ENCODE data around the gene NTRK3.

DNA sequence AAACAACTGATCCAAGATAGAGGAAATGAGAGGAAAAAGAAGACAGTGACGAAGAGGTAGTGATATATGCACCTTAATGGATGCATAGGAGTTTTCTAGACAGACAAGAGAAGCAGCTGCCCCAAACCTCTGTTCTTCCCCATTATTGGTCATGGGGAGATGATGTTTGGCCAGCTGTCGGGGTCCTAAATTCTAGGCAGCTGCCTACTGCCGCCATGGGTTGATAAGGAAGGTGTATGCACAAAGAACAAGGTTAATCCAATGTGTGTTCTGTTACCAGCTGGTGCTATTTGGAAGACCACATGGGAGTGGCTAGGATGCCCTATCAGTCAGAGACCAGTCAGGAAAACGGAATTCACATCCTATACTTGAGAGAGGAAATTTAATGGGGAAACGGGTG, 47.4 kb downstream of the NTRK3 start:
- TF ChIP-seq, protein P1, sequence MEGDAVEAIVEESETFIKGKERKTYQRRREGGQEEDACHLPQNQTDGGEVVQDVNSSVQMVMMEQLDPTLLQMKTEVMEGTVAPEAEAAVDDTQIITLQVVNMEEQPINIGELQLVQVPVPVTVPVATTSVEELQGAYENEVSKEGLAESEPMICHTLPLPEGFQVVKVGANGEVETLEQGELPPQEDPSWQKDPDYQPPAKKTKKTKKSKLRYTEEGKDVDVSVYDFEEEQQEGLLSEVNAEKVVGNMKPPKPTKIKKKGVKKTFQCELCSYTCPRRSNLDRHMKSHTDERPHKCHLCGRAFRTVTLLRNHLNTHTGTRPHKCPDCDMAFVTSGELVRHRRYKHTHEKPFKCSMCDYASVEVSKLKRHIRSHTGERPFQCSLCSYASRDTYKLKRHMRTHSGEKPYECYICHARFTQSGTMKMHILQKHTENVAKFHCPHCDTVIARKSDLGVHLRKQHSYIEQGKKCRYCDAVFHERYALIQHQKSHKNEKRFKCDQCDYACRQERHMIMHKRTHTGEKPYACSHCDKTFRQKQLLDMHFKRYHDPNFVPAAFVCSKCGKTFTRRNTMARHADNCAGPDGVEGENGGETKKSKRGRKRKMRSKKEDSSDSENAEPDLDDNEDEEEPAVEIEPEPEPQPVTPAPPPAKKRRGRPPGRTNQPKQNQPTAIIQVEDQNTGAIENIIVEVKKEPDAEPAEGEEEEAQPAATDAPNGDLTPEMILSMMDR (IDR thresholded peaks at IDR 0.05; ENCODE audit: low read depth, low read length, missing input control) = no peak
- TF ChIP-seq, protein P2, sequence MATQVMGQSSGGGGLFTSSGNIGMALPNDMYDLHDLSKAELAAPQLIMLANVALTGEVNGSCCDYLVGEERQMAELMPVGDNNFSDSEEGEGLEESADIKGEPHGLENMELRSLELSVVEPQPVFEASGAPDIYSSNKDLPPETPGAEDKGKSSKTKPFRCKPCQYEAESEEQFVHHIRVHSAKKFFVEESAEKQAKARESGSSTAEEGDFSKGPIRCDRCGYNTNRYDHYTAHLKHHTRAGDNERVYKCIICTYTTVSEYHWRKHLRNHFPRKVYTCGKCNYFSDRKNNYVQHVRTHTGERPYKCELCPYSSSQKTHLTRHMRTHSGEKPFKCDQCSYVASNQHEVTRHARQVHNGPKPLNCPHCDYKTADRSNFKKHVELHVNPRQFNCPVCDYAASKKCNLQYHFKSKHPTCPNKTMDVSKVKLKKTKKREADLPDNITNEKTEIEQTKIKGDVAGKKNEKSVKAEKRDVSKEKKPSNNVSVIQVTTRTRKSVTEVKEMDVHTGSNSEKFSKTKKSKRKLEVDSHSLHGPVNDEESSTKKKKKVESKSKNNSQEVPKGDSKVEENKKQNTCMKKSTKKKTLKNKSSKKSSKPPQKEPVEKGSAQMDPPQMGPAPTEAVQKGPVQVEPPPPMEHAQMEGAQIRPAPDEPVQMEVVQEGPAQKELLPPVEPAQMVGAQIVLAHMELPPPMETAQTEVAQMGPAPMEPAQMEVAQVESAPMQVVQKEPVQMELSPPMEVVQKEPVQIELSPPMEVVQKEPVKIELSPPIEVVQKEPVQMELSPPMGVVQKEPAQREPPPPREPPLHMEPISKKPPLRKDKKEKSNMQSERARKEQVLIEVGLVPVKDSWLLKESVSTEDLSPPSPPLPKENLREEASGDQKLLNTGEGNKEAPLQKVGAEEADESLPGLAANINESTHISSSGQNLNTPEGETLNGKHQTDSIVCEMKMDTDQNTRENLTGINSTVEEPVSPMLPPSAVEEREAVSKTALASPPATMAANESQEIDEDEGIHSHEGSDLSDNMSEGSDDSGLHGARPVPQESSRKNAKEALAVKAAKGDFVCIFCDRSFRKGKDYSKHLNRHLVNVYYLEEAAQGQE (IDR thresholded peaks at IDR 0.05) = no peak
- TF ChIP-seq, protein P3, sequence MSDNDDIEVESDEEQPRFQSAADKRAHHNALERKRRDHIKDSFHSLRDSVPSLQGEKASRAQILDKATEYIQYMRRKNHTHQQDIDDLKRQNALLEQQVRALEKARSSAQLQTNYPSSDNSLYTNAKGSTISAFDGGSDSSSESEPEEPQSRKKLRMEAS (IDR thresholded peaks at IDR 0.05) = no peak
- TF ChIP-seq NR2F2 (IDR thresholded peaks at IDR 0.05) (no peak), HNF4G (IDR thresholded peaks at IDR 0.05) (no peak), TAF1 (conservative IDR thresholded peaks at IDR 0.05) (no peak), EGR1 (IDR thresholded peaks at IDR 0.05; ENCODE audit: low read depth in 2 of 2) (no peak), JUND (IDR thresholded peaks at IDR 0.05) (no peak), RAD21 (IDR thresholded peaks at IDR 0.05) (no peak), FOXA1 (IDR thresholded peaks at IDR 0.05) (no peak), YY1 (IDR thresholded peaks at IDR 0.05) (no peak), RXRA (IDR thresholded peaks at IDR 0.05) (no peak)
- TF ChIP-seq, protein P4, sequence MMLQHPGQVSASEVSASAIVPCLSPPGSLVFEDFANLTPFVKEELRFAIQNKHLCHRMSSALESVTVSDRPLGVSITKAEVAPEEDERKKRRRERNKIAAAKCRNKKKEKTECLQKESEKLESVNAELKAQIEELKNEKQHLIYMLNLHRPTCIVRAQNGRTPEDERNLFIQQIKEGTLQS (IDR thresholded peaks at IDR 0.05) = no peak
- TF ChIP-seq, protein P5, sequence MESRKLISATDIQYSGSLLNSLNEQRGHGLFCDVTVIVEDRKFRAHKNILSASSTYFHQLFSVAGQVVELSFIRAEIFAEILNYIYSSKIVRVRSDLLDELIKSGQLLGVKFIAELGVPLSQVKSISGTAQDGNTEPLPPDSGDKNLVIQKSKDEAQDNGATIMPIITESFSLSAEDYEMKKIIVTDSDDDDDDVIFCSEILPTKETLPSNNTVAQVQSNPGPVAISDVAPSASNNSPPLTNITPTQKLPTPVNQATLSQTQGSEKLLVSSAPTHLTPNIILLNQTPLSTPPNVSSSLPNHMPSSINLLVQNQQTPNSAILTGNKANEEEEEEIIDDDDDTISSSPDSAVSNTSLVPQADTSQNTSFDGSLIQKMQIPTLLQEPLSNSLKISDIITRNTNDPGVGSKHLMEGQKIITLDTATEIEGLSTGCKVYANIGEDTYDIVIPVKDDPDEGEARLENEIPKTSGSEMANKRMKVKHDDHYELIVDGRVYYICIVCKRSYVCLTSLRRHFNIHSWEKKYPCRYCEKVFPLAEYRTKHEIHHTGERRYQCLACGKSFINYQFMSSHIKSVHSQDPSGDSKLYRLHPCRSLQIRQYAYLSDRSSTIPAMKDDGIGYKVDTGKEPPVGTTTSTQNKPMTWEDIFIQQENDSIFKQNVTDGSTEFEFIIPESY (IDR thresholded peaks at IDR 0.05) = no peak
